Activated naive CD4-positive, alpha-beta T cell treated with anti-CD3 and anti-CD28 coated beads, Interleukin-2, amount 50 U/mL, for 16 hours (primary cell): ENCODE results near the gene ABHD12B.
"Not testable (repeated sequence)": the region's sequence is repeated elsewhere in the genome, so short reads cannot be mapped to it uniquely, and the experiment has no call there.

Experiments
- DNase-seq: peaks from one replicate; pipeline ENCODE4 v3.0.0-alpha.2; 2020

Gene ABHD12B

DNA sequence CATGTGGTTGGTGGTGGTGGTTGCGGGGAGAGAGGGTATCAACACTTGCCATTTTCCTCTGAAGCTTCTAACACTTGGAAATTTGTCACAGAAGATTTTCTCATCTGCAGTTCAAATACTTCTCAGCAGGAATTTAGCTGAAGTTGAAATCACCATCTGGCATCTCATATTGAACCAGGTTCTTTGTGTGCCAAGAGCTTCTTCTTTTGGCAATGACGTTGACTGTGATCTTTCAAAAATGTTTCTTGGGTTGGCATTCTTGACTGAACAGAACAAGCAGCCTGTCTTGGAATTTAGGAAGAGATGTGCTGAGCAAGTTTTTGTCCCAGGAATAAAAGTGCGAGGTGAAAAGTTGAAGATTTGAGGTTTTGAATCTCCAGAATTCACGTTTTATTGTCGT is 32.2 kb upstream of the ABHD12B start:
- DNase-seq: no peak

GRCh38 chr14:50844391-50844790 is 27.5 kb upstream of the ABHD12B start:
- no peak for DNase-seq

DNA sequence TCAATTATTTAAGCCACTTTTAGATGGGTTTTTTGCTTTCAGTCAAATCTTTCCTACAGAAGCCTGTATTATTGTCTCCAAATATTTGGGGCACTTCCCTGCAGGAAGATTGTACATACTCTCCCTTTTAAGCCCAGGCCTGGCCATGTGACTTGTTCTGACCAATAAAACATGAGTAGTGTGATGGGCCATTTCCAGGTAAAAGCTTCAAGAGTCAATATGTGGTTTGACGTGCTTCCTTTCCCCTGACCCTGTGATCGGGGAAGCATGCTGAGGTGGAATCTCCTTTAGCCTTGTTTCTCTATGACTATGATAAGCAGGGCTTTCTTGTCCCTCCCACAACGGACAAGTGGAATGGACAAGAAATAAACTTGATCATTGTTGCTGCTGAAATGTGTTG is 26.7 kb upstream of the ABHD12B start:
- no peak for DNase-seq

- DNase-seq: no peak
Observed at GRCh38 chr14:50846226-50846880, 25.5 kb upstream of the ABHD12B start.

DNA sequence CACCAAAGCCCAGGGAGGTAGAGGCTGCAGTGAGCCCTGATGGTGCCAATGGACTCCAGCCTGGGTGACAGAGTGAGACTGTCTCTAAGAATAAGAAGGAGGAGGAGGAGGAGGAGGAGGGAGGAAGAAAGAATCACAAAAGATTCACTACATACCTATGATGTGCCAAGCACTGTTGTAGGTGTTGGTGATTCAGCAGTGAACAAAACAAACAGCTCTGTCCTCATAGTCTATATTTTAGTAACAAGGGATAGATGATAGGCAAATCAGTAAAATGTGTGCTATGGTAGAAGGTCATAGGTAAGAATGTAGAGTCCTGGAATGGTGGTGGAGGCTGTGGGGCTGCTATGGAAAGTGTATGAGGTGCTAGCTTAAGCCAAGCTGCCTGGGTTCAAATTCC is 18.0 kb upstream of the ABHD12B start:
- DNase-seq: no peak

DNA sequence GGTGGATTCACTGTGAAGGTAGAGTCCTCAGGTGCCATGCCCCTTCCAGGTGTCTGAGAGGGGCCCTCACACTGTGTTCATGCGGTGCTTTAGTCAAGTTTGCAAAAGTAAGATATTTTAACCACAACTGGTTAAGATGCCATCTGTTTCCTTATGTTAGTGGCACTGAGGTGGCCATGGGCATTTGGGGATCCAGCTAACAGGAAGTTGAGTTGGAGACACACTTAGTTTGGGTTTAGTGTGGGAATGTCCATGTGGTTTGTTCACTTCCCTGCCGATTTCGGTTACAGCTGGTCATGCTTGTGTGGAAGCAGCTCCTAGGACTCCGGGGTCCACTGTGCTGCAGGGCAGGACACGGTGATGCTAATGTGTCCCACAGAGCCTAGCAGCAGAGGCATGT is 17.3 kb upstream of the ABHD12B start:
- DNase-seq: no peak

GRCh38 chr14:50855558-50855957 is 16.3 kb upstream of the ABHD12B start:
- DNase-seq: no peak

GRCh38 chr14:50856660-50857059 is 15.2 kb upstream of the ABHD12B start:
- DNase-seq: no peak

- no peak for DNase-seq
Observed at GRCh38 chr14:50859296-50859624, 12.6 kb upstream of the ABHD12B start.

- peak; percentile 88 for DNase-seq
Observed at GRCh38 chr14:50860478-50861086, 11.3 kb upstream of the ABHD12B start.

- no peak for DNase-seq
Observed at GRCh38 chr14:50862036-50862570, 9.8 kb upstream of the ABHD12B start.

DNA sequence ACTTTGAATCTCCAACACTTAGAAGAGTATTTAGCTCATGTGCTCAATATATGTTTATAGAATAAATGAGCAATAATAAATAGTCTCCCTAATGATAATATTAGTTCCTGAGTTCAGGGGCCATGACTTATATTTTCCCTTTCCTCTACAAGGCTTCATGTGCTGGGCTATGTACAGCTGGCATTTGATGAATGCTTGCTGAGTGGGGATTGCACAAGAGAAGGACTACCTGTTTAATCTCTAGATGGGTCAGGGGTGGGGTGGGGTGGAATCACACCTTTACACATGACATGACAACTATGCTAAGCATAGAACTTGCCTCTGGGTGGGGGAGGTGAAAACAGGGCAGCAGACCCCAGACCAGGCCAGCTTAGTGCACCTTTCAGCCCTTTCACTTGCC is 7.6 kb upstream of the ABHD12B start:
- no peak for DNase-seq

- no peak for DNase-seq
Observed at GRCh38 chr14:50864946-50865345, 6.9 kb upstream of the ABHD12B start.

- no peak for DNase-seq
Observed at GRCh38 chr14:50865391-50866076, 6.3 kb upstream of the ABHD12B start.

DNA sequence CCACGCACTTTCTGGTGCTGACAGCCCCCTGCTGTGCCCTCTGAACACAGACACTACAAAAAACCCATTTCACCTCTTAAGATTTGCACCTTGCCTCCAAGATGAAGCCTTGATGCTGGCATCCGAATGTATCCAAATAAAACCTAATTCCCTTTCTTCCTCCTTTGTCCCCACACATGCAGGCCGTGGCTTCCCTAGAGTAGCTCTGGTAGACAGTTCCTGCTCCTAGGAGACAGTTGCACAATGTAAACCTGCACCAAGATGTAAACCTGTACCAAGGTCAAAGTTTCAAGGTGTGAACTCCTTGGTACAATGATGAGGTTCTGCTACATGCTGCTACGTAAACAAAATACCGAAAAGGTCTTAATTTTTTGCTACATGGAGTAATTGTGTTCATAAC is 625 bp upstream of the ABHD12B start:
- no peak for DNase-seq

DNA sequence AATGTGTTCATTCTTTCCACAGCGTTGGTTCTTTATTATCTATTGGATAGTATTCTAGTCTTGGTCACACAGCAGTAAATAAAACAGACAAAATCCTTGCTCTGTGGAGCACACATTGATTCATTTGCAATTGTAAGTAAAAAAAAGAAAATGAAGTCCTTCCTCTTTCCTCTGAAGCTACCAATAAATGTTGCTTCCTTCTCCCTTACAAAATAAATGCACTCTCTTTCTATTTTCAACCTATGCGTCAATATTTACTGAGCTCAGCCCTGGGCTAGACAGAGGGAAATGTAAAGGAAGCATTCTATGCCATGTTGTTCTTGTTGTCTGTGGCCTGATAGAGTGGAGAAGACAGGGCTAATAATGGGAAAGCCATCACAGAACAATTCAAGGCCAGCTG is 2.9 kb downstream of the ABHD12B start:
- no peak for DNase-seq

GRCh38 chr14:50875359-50876070 is 3.7 kb downstream of the ABHD12B start:
- peak; percentile 63 for DNase-seq

DNA sequence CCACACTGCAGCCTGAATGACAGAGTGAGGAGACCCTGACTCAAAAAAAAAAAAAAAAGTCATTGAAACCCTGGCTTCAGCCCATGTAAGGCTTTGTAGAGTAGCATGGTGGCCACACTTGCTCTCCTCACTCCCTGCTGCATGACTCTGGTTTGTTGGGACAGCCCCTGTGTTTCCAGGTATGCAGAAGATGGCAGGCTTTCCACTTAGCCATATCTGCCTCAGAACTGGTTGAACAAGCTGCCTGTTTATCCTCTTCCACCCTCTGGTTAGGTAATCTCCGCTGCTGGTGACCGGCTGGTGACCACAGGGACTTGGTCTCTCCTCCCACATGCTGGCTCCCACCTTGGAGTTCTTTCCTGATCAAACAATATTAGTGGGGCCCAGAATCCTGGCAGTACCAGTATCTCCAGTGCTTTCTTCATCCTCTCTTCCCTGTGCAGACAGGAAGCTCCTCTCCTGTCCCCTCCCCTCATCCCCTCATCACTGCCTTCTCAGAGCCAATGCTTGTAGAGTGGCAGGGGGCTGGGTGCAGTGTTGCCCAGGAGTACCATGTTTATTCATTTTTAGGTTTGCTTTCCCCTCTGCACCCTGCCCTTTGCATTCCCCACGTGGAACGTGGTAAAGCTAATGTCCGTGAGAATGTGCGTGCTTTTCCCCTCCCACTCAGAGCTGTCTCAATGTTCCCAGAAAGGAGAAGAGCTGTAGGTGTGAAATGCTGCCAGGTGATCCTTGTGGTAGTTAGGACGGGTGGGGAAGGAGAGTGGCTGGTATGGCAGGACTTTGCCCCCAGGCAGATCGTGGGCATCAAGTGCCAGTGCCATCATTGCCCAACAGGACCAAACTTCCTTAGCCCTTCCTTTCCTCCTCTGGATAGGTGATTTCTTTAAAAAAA is 11.3 kb downstream of the ABHD12B start:
- no peak for DNase-seq

DNA sequence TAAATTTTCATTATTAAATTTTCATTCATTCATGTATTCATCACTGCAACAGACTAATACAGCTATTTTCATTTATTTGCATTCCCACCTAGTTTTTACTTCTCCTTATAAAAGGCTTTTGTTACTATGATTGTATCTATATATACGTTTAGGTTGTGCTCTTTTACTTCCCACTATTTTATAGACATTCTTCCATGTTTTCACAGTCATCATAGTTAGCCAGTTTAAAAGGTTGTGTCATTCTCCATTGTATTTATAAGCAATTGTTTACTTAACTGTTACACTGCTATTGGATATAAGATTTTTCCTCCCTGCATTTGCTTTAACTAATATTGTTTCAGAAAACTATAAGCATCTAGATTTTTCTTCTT is 12.0 kb downstream of the ABHD12B start:
- no peak for DNase-seq

DNA sequence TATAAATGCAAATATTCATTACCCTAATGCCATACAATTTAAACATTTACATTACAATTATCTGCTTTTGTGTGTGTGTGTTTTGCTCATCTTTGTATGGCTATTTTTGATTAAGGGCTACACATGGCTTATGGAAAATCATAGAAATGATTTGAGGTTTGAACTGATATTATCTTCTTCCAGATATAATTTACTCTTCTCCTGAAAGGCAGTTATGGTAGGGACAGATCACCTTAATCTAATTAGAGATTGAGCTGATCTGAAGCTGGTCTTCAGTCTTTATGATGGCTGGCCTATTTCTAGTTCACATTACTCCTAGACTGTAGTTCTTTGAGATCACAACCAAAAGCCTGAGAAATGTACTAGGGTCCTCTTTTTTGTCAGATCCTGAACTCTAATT is 15.6 kb downstream of the ABHD12B start:
- DNase-seq: no peak

- DNase-seq: no peak
Observed at GRCh38 chr14:50892255-50892654, 20.4 kb downstream of the ABHD12B start.

DNA sequence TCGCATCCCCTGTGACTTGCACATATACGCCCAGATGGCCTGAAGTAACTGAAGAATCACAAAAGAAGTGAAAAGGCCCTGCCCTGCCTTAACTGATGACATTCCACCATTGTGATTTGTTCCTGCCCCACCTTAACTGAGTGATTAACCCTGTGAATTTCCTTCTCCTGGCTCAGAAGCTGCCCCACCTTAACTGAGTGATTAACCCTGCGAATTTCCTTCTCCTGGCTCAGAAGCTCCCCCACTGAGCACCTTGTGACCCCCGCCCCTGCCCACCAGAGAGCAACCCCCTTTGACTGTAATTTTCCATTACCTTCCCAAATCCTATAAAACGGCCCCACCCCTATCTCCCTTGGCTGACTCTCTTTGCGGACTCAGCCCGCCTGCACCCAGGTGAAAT is 24.6 kb downstream of the ABHD12B start:
- not testable (repeated sequence) for DNase-seq

GRCh38 chr14:50897005-50897404 is 25.2 kb downstream of the ABHD12B start:
- DNase-seq: not testable (repeated sequence)
